Mucosa of descending colon (tissue), 3 donors: Measurements from ENCODE around the gene CTDSPL. TPM values are rescaled to one million over a fixed set of nuclear protein-coding genes. Genes with fewer than 3 reads are reported as not detected.

Experiments used
- ATAC-seq: fragments of 200-7000 bp; cut with Tn5 transposase; one replicate; pipeline ENCODE4 v1.9.1; 2020; ENCODE audit warnings: mild to moderate bottlenecking, moderate library complexity
- DNase-seq, 3 donors: peaks; one replicate each; pipeline ENCODE4 v3.0.0-alpha.2; 2020
- H3K36me3 ChIP-seq: fragments of 200-600 bp; one replicate; pipeline ENCODE4 v1.8.0; 2021; ENCODE audit warnings: low read depth, mild to moderate bottlenecking
- H3K4me1 ChIP-seq: fragments of 200-600 bp; one replicate; pipeline ENCODE4 v1.8.0; 2021; ENCODE audit warnings: low read depth, mild to moderate bottlenecking
- H3K4me3 ChIP-seq: fragments of 200-600 bp; one replicate; pipeline ENCODE4 v1.8.0; 2021; ENCODE audit warnings: mild to moderate bottlenecking
- H3K9me3 ChIP-seq: fragments of 200-600 bp; one replicate; pipeline ENCODE4 v1.8.0; 2021; ENCODE audit warnings: mild to moderate bottlenecking
- intact Hi-C, 2 donors: fragments of 100-400 bp; cut with DNase I in 1 of 2; cut with micrococcal nuclease in 1 of 2; formaldehyde crosslinking; loops; one replicate each; pipeline versions ENCODE4 v1.11.0 to v1.11.1; 2022; cut with DNase I, micrococcal nuclease
- total RNA-seq, 3 donors: library from RNA; stranded (reverse); fragmentation: NEBNext Ultra II Directional in 2 of 3; extraction: Animal tissue kit (Norgen Biotek cat#: 25700) in 2 of 3; gene quantifications; one replicate each; pipeline versions ENCODE4 v1.2.1 to v1.2.4, GENCODE V29; 2021 to 2023
- TF ChIP-seq, protein P1 (sequence below): fragments of 200-600 bp; IDR thresholded peaks from one replicate; pipeline ENCODE4 v1.8.0; 2022; ENCODE audit warnings: antibody characterized with exemption, mild to moderate bottlenecking
- donor health status: DM: no; HTN: no; CAD: no; lungs with moderate emphysema.
- donor health status: DM: no; HTN: no; CAD: no.
- donor health status: DM: no; HTN: yes; CAD: no.

Gene CTDSPL
- total RNA-seq, 3 donors from 2014 or later = 59.1 to 89.7 (median 88.1) TPM

DNA sequence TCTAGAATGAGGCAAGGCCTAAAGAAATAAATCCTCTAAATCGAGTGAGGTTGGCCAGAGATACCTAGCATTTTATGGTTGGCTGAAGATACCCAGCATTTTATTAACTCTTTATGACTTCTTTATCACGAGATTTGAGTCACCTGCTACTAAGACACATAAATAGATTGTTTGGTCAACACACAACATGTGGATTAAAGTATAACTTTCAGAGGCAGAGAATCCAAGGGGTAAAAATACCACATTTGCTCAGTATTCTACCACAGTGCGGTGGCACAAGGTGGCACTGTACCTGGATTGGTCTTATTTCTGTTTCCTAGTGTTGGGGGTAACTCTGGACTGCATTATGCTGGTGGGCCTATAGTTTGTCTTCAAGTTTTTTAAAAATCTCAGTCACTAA, 102.0 kb downstream of the CTDSPL start:
- Histone ChIP-seq H3K9me3 (no peaks in the 10 kb centered on the region), H3K4me3 (no peak overlapping the region), H3K36me3 (no peaks in the 10 kb centered on the region), H3K4me1 (peaks cover 33% of the 10 kb centered on the region)
- peak; percentile 63 for ATAC-seq
- intact Hi-C loops = no loop called here
- DNase-seq = no peak
- TF ChIP-seq, protein P1, sequence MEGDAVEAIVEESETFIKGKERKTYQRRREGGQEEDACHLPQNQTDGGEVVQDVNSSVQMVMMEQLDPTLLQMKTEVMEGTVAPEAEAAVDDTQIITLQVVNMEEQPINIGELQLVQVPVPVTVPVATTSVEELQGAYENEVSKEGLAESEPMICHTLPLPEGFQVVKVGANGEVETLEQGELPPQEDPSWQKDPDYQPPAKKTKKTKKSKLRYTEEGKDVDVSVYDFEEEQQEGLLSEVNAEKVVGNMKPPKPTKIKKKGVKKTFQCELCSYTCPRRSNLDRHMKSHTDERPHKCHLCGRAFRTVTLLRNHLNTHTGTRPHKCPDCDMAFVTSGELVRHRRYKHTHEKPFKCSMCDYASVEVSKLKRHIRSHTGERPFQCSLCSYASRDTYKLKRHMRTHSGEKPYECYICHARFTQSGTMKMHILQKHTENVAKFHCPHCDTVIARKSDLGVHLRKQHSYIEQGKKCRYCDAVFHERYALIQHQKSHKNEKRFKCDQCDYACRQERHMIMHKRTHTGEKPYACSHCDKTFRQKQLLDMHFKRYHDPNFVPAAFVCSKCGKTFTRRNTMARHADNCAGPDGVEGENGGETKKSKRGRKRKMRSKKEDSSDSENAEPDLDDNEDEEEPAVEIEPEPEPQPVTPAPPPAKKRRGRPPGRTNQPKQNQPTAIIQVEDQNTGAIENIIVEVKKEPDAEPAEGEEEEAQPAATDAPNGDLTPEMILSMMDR = no peak

DNA sequence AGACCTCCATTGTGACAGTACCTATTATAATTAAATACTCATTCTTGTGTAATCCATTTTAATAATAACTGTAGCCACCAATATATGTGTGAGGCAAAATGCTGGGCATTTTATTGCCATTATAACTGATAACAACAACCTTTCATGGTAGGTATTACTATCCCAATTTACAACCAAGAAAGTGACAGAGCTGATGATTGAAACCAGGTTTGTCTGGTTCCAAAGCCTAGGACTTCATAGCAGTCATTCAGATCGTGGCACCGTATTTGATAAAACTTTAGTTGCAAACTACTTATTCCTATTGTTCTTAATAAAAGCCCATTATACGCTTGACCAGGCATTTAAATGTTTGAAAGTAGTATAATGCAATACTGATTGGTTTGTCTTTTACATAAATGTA, 102.5 kb downstream of the CTDSPL start:
- TF ChIP-seq, protein P1 = no peak
- intact Hi-C loops = no loop called here
- ATAC-seq (peak; percentile 7), DNase-seq (no peak)
- H3K36me3 ChIP-seq = no peaks in the 10 kb centered on the region
- H3K9me3 ChIP-seq = no peaks in the 10 kb centered on the region
- peaks cover 33% of the 10 kb centered on the region for H3K4me1 ChIP-seq
- no peak overlapping the region for H3K4me3 ChIP-seq

DNA sequence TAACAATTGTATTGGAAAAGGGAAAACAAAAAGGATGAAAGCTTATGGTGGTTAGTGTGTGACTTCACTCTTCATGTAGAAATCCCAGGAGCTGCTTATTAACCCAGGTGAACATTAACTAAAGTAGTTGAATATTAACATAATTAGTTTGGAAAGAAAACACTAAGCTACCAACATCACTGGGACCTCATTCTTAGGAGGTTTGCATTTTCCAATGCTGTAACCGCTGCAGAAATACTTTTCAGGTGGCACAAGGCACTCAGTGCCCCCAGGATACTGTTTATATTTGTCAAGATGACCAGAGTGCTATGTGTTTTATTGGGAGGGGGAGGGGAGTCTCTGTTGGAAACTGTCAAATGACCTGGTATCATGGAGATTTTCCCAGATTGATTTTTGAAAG, 103.0 kb downstream of the CTDSPL start:
- DNase-seq (no peak), ATAC-seq (peak; percentile 56)
- H3K4me3 ChIP-seq = no peak overlapping the region
- H3K9me3 ChIP-seq = no peaks in the 10 kb centered on the region
- TF ChIP-seq, protein P1 = no peak
- intact Hi-C loops = loop anchor here in 1 of 2 donors (5.0 kb wide), 1 partner anchor 107 kb away; no protein-coding TSS in a partner anchor
- H3K36me3 ChIP-seq = no peaks in the 10 kb centered on the region
- H3K4me1 ChIP-seq = peaks cover 33% of the 10 kb centered on the region

DNA sequence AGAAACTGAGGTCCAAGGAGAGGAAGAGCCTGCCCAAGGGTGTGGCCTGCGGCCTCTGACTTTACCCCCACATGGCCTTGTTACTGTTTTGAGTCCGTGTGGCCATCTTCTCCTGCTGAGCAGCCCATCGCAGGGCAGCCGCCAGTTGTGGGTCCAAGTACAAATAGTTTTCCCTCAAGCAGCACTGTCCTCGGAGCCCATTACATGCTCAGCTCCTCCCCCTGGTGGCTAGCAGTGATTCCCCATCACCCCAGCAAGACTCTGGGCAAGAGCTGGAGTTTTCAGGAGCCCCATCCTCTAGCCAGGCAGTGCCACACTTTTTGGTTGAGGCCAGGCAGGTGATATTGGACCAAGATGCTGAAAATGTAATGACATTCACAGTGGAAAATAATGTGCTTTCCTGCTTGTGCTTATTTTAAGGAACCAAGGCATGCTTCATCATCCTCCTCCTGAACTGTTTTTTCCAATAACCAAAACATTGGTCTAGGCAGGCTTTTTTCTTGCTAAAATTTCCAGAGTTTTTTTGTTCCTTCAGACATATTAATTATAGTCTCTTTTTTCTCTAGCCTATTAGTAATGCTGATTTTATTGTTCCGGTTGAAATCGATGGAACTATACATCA, 105.7 kb downstream of the CTDSPL start:
- H3K36me3 ChIP-seq = no peaks in the 10 kb centered on the region
- H3K9me3 ChIP-seq = no peaks in the 10 kb centered on the region
- DNase-seq (peak; percentile 69 to 89 (median 82)), ATAC-seq (peak; percentile 68)
- H3K4me1 ChIP-seq = peaks cover 19% of the 10 kb centered on the region
- intact Hi-C loops = loop anchor here (2.0 to 5.0 kb wide), 2 partner anchors 110 to 113 kb away; no protein-coding TSS in a partner anchor
- H3K4me3 ChIP-seq = no peak overlapping the region
- TF ChIP-seq, protein P1 = peak; percentile 63

DNA sequence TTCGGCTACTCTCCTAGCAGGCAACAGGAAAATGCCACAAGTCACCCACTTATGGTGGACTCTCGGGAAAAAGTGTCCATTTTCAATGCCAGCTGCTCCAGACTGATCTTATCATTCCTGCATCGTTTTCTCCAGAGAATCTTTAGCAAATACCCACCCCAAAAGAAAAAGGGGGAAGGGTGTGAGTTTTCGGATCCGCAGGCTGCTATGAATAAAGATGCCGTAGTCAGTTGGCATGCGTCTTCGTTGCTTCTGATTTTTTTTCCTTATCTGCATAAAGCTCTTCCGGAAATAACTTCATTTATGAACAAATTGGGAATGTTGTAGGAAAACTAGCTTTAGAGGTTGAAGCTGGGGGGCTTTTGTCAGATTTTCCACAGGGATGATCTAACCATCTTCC, 106.5 kb downstream of the CTDSPL start:
- Histone ChIP-seq H3K9me3 (no peaks in the 10 kb centered on the region), H3K36me3 (no peaks in the 10 kb centered on the region), H3K4me1 (peaks cover 11% of the 10 kb centered on the region), H3K4me3 (no peak overlapping the region)
- TF ChIP-seq, protein P1 = no peak
- intact Hi-C loops = loop anchor here in 1 of 2 donors (5.0 kb wide), 1 partner anchor 111 kb away; no protein-coding TSS in a partner anchor
- DNase-seq (no peak), ATAC-seq (no peak)
